ENCODE measurements around the gene KRAS. TPM values are rescaled to one million over a fixed set of nuclear protein-coding genes. Genes with fewer than 3 reads are reported as not detected.

KRAS gene
- total RNA-seq, 1 experiment from 2014 or later, result 40.0 TPM

DNA sequence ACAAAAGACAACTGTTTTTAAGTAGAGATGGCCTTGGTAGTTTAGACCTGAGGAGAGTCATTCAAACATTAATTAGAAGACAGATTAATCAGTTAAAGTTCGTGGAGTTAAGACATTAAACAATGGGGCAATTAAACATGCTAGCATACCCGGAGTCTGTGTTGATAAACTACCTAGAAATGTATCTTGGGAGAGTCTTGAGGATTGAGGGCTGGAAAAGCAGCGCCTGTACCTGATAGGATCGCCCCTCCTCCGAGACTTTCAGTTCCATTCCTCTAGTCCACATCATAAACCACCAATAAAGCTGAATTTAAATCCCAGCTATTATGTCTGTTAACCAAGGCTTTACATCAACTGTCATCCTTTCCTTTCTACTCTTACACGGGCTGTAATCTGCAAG, 1.0 kb upstream of the KRAS start:
- Histone ChIP-seq H3K4me1 (replicated peaks; ENCODE audit: insufficient read depth) (peaks cover 18% of the 10 kb centered on the region), H4K20me1 (ENCODE audit: insufficient read depth) (0 out of 2 replicates have a peak, but pooled peaks cover 4% of the 10 kb centered on the region), H3F3A (ENCODE audit: insufficient read depth, low read depth) (peaks cover 9% of the 10 kb centered on the region; the same call in 1 of the 2 replicates), H3K27me3 (ENCODE audit: insufficient read depth, low read depth) (no peaks in the 10 kb centered on the region), H3K36me3 (ENCODE audit: low read depth) (no peaks in the 10 kb centered on the region), H3K79me2 (ENCODE audit: low read depth) (peaks cover 34% of the 10 kb centered on the region), H3K27ac (peak overlapping the region; percentile 14; the same call in 1 of the 2 replicates), H3K9me3 (ENCODE audit: insufficient read depth, low read depth) (no peaks in the 10 kb centered on the region), H3K4me2 (peak overlapping the region; percentile 85), H3K9me2 (ENCODE audit: insufficient read depth) (no peaks in the 10 kb centered on the region), H2AFZ (peak overlapping the region; percentile 91), H3K4me3 (peak overlapping the region; percentile 96)
- TF ChIP-seq EZH2 (IDR thresholded peaks at IDR 0.05; ENCODE audit: low read depth) (no peak), CTCF (conservative IDR thresholded peaks at IDR 0.05) (no peak)
- no TSS peak for BruUV-seq (replicated peaks)
- intact Hi-C loops (cut with micrococcal nuclease; ENCODE audit: unreplicated experiment), result loop anchor here (2.0 to 10.0 kb wide), 3 partner anchors 57 to 1441 kb away; partner anchors contain the start of genes DNAI7 and ETFRF1
- ChIA-PET CTCF (no interaction called here), POLR2A (ENCODE audit: unreplicated experiment) (interaction anchor here (0.7 kb wide), 1 partner anchor 30 kb away, joined by 3 read pairs; no protein-coding TSS in a partner anchor)
- no peak for DNase-seq

- intact Hi-C loops (cut with micrococcal nuclease; ENCODE audit: unreplicated experiment), result loop anchor here (2.0 to 10.0 kb wide), 4 partner anchors 38 to 1442 kb away; partner anchors contain the start of genes DNAI7 and ETFRF1
- peak in 1 of 2 experiments; percentile 46 for DNase-seq
- TSS peak; percentile 46 for BruUV-seq (replicated peaks)
Measured at GRCh38 chr12:25249931-25250738, 594 bp downstream of the KRAS start.

More at GRCh38 chr12:25249931-25250738, 594 bp downstream of the KRAS start:
- Histone ChIP-seq H3F3A (ENCODE audit: insufficient read depth, low read depth) (peaks cover 9% of the 10 kb centered on the region; the same call in 1 of the 2 replicates), H3K4me2 (peak overlapping the region; percentile 97), H2AFZ (peak overlapping the region; percentile 84), H3K36me3 (ENCODE audit: low read depth) (no peaks in the 10 kb centered on the region), H4K20me1 (ENCODE audit: insufficient read depth) (0 out of 2 replicates have a peak, but pooled peaks cover 4% of the 10 kb centered on the region), H3K4me1 (replicated peaks; ENCODE audit: insufficient read depth) (peaks cover 18% of the 10 kb centered on the region), H3K27ac (0 out of 2 replicates have a peak overlapping the region, but pooled peaks have one; percentile 8), H3K9me3 (ENCODE audit: insufficient read depth, low read depth) (no peaks in the 10 kb centered on the region), H3K27me3 (ENCODE audit: insufficient read depth, low read depth) (no peaks in the 10 kb centered on the region), H3K9me2 (ENCODE audit: insufficient read depth) (no peaks in the 10 kb centered on the region), H3K79me2 (ENCODE audit: low read depth) (peaks cover 51% of the 10 kb centered on the region), H3K4me3 (peak overlapping the region; percentile 96)
- CTCF ChIA-PET, result interaction anchor here (0.6 to 1.0 kb wide), 4 partner anchors 9 to 465 kb away, joined by 3 to 5 read pairs (median 4); no protein-coding TSS in a partner anchor
- TF ChIP-seq EZH2 (IDR thresholded peaks at IDR 0.05; ENCODE audit: low read depth), result no peak
- TF ChIP-seq CTCF (conservative IDR thresholded peaks at IDR 0.05), result no peak
- POLR2A ChIA-PET (ENCODE audit: unreplicated experiment), result interaction anchor here (0.5 to 0.9 kb wide), 7 partner anchors 26 to 1244 kb away, joined by 4 to 23 read pairs (median 7); no protein-coding TSS in a partner anchor

Data from PC-9 (cell line).